PFSK-1 (cell line): ENCODE data around the gene PODN.

Experiments used
- REST ChIP-seq, 2 experiments: IDR thresholded peaks; 2 replicates each; pipeline versions ENCODE4 v1.6.1 to v1.8.0; 2011 to 2012; ENCODE audit warnings: low read depth in 2 of 2, low read length in 2 of 2, control low read depth in 1 of 2, inconsistent platforms in 1 of 2, mild to moderate bottlenecking in 1 of 2, moderate library complexity in 1 of 2; ENCODE audit not compliant: insufficient read depth in 1 of 2
- SIN3A ChIP-seq: IDR thresholded peaks from 2 replicates; pipeline ENCODE4 v1.6.1; 2012; ENCODE audit warnings: mild to moderate bottlenecking, low read length, moderate library complexity, borderline replicate concordance; ENCODE audit not compliant: insufficient read depth

DNA sequence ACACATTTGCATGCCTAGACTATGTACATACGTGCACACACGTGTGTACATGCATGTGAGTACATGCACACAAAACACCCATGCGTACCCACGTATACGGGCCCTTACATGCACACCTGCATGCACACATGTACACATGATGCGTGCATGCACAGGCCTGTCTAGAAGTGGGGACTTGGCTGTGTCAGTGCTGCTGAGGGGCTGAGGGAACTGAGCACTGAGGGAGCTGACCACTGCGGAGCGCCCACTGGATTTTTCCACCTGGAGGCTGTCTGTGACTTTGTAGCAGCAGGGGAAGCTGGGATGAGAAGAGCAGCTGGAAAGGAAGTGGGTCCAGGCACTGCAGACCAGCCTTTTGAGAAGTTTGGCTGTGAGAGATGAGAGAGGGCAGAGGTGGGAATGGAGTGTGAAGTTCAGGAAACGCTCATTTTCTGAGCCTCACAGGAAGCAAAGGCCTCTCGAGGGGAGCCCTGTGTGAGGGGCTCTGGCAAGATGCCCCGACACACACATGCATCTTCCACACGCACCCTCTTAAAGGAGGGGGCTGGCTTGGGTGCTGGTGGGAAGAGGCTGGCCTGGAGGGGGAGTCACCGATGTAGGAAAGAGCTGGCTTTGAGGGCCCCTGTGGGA is 20.9 kb downstream of the PODN start:
- TF ChIP-seq SIN3A, result no peak
- TF ChIP-seq REST (IDR thresholded peaks at IDR 0.05; ENCODE audit: insufficient read depth in 1 of 2, low read depth in 2 of 2, low read length in 2 of 2), result no peak
